DOHH2 (cell line): Measurements from ENCODE around the gene BUD23.

Experiments used
- H3F3A ChIP-seq: fragments of 200-600 bp; sonication (generic), shearing (Covaris generic); 2 replicates; pipeline ENCODE4 v1.6.0; 2016; ENCODE audit warnings: antibody characterized with exemption, mild to moderate bottlenecking; ENCODE audit not compliant: control insufficient read depth, insufficient read depth
- H3K27ac ChIP-seq: fragments of 200-600 bp; sonication (generic); 2 replicates; pipeline ENCODE4 v1.5.1; 2014; ENCODE audit warnings: low read depth, mild to moderate bottlenecking, low read length, moderate library complexity
- H3K27me3 ChIP-seq: fragments of 200-600 bp; sonication (generic); 2 replicates; pipeline ENCODE4 v1.6.1; 2014; ENCODE audit warnings: mild to moderate bottlenecking, low read length, mixed read lengths; ENCODE audit not compliant: control insufficient read depth
- H3K36me3 ChIP-seq: fragments of 200-600 bp; sonication (generic); 2 replicates; pipeline ENCODE4 v1.6.1; 2014; ENCODE audit warnings: mild to moderate bottlenecking, low read length, moderate library complexity, mixed read lengths; ENCODE audit not compliant: control insufficient read depth
- H3K4me1 ChIP-seq: fragments of 200-600 bp; sonication (generic); 2 replicates; pipeline ENCODE4 v1.6.1; 2014; ENCODE audit warnings: mild to moderate bottlenecking, low read length, mixed read lengths; ENCODE audit not compliant: control insufficient read depth
- H3K4me2 ChIP-seq: fragments of 200-600 bp; sonication (generic); 2 replicates; pipeline ENCODE4 v1.6.0; 2014; ENCODE audit warnings: mild to moderate bottlenecking, low read length, moderate library complexity
- H3K4me3 ChIP-seq: fragments of 200-600 bp; sonication (generic); 2 replicates; pipeline ENCODE4 v1.5.1; 2014; ENCODE audit warnings: mild to moderate bottlenecking, low read length, mixed read lengths
- H3K79me2 ChIP-seq: fragments of 200-600 bp; sonication (generic); 2 replicates; pipeline ENCODE4 v1.6.1; 2014; ENCODE audit warnings: mild to moderate bottlenecking, low read length, mixed read lengths; ENCODE audit not compliant: control insufficient read depth
- H3K9me2 ChIP-seq: fragments of 200-600 bp; sonication (generic); replicated peaks from 2 replicates; pipeline ENCODE4 v1.6.1; 2014; ENCODE audit warnings: mild to moderate bottlenecking, low read length, mixed read lengths; ENCODE audit not compliant: control insufficient read depth
- H3K9me3 ChIP-seq: fragments of 200-600 bp; sonication (generic); 2 replicates; pipeline ENCODE4 v1.6.1; 2014; ENCODE audit warnings: antibody characterized with exemption, low read length, mixed read lengths; ENCODE audit not compliant: control insufficient read depth, insufficient read depth
- H4K20me1 ChIP-seq: fragments of 200-600 bp; sonication (generic); 2 replicates; pipeline ENCODE4 v1.6.0; 2014; ENCODE audit warnings: low read depth, mild to moderate bottlenecking, antibody characterized with exemption, low read length, moderate library complexity; ENCODE audit not compliant: control insufficient read depth, insufficient read depth
- EZH2phosphoT487 ChIP-seq: fragments of 200-600 bp; sonication (generic); IDR thresholded peaks from 2 replicates; pipeline ENCODE4 v1.6.1; 2017; ENCODE audit warnings: borderline replicate concordance, mild to moderate bottlenecking, antibody characterized with exemption, low read length, moderate library complexity, mixed read lengths
- TF ChIP-seq, protein P1 (sequence below): fragments of 200-600 bp; sonication (generic); IDR thresholded peaks from one replicate; pipeline ENCODE4 v1.5.1; 2014; ENCODE audit warnings: antibody characterized with exemption, mild to moderate bottlenecking, low read depth, low read length; ENCODE audit not compliant: poor library complexity, severe bottlenecking

BUD23 gene

DNA sequence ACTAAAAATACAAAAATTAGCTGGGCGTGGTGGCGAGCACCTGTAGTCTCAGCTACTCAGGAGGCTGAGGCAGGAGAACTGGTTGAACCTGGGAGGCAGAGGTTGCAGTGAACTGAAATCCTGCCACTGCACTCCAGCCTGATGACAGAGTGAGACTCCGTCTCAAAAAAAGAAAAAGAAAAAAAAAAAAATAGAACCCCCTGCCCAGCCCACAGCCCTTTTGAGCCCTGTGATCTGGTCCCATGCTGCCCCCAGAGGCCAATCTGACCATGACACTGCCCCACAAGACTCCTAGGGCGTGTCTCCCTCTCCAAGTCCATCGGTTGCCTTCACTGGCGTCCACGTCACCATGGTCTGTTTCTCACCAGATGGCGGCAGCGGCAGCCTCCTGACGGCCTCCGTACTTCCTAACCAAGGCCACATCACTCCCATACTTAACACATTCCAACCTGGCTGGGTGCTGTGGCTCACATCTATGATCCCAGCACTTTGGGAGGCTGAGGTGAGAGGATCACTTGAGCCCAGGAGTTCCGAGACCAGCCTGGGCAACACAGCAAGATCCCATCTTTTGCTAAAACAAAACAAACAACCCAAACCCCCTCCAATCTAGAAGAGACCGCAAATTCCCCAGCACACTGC is 18.1 kb downstream of the BUD23 start:
- Histone ChIP-seq H3K4me1 (peaks cover 5% of the 10 kb centered on the region), H4K20me1 (no peaks in the 10 kb centered on the region), H3K4me3 (no peak overlapping the region), H3K9me3 (no peaks in the 10 kb centered on the region), H3K4me2 (no peak overlapping the region), H3K9me2 (no peaks in the 10 kb centered on the region), H3K36me3 (peaks cover 32% of the 10 kb centered on the region), H3K27me3 (no peaks in the 10 kb centered on the region), H3K27ac (no peak overlapping the region), H3K79me2 (no peaks in the 10 kb centered on the region), H3F3A (no peaks in the 10 kb centered on the region)
- no peak for TF ChIP-seq EZH2phosphoT487
- TF ChIP-seq, protein P1, sequence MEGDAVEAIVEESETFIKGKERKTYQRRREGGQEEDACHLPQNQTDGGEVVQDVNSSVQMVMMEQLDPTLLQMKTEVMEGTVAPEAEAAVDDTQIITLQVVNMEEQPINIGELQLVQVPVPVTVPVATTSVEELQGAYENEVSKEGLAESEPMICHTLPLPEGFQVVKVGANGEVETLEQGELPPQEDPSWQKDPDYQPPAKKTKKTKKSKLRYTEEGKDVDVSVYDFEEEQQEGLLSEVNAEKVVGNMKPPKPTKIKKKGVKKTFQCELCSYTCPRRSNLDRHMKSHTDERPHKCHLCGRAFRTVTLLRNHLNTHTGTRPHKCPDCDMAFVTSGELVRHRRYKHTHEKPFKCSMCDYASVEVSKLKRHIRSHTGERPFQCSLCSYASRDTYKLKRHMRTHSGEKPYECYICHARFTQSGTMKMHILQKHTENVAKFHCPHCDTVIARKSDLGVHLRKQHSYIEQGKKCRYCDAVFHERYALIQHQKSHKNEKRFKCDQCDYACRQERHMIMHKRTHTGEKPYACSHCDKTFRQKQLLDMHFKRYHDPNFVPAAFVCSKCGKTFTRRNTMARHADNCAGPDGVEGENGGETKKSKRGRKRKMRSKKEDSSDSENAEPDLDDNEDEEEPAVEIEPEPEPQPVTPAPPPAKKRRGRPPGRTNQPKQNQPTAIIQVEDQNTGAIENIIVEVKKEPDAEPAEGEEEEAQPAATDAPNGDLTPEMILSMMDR: peak; percentile 80

DNA sequence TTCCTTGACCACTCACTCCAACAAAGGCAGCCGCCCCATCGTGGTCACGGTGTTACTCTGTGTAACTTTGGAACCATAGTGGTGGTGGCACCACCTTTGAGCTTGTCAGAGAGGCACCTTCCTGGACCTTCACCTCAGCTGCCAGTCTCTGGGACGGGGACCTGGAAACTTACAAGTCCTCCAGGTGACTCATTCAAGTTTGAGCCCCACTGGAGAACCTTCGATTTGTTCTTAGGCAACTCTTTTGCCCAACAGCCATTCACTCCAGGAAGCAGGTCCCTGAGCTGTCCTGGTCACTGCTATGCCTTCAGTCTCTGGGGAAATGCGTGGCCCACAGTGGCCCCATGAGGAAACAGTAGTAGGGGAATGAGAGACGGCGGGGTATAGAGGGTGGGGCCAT is 18.8 kb downstream of the BUD23 start:
- H3K27ac ChIP-seq: no peak overlapping the region
- peaks cover 26% of the 10 kb centered on the region for H3K36me3 ChIP-seq
- no peaks in the 10 kb centered on the region for H3K9me3 ChIP-seq
- no peak overlapping the region for H3K4me3 ChIP-seq
- TF ChIP-seq, protein P1: no peak
- no peak for TF ChIP-seq EZH2phosphoT487
- no peaks in the 10 kb centered on the region for H3K79me2 ChIP-seq
- no peaks in the 10 kb centered on the region for H4K20me1 ChIP-seq
- H3K4me1 ChIP-seq: peaks cover 9% of the 10 kb centered on the region
- H3F3A ChIP-seq: no peaks in the 10 kb centered on the region
- no peaks in the 10 kb centered on the region for H3K27me3 ChIP-seq
- H3K9me2 ChIP-seq: no peaks in the 10 kb centered on the region
- H3K4me2 ChIP-seq: no peak overlapping the region

DNA sequence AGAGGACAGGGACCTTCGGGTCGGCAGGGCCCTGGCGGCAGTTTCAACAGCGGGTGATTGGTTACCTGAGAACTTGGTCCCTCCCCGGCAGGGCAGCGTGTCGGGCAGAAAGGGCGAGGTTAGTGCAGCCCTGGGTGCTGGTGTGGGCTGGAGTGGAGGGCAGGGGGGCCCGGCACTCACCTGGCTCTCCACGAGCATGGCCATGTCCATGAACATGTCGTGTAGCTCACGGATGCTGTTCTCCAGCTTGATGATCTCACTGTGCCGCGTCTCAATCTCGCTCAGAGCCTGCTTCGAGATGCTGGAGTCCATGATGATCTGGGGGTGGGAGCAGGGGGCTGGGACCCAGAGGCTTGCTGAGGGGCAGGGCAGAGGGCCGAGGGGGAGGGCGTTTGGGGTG is 19.3 kb downstream of the BUD23 start:
- H3K9me2 ChIP-seq: no peaks in the 10 kb centered on the region
- H3F3A ChIP-seq: no peaks in the 10 kb centered on the region
- no peaks in the 10 kb centered on the region for H4K20me1 ChIP-seq
- no peaks in the 10 kb centered on the region for H3K9me3 ChIP-seq
- H3K36me3 ChIP-seq: peaks cover 21% of the 10 kb centered on the region
- no peak overlapping the region for H3K4me3 ChIP-seq
- TF ChIP-seq, protein P1: no peak
- no peak for TF ChIP-seq EZH2phosphoT487
- H3K27ac ChIP-seq: no peak overlapping the region
- no peak overlapping the region for H3K4me2 ChIP-seq
- H3K27me3 ChIP-seq: no peaks in the 10 kb centered on the region
- peaks cover 13% of the 10 kb centered on the region for H3K4me1 ChIP-seq
- H3K79me2 ChIP-seq: no peaks in the 10 kb centered on the region
